ENCODE results near the gene CEACAM16. TPM values are rescaled to one million over a fixed set of nuclear protein-coding genes. Genes with fewer than 3 reads are reported as not detected.

The CEACAM16 gene
- polyA plus RNA-seq, 1 donor (not counting 4 experiments of a cell fraction or from before 2014, with no cell fraction given) = not detected

- Histone ChIP-seq H3K27me3 (ENCODE audit: control insufficient read depth, extremely low read depth, insufficient read depth, low read length) (no peaks in the 10 kb centered on the region), H3K9me3 (ENCODE audit: control insufficient read depth, low read depth, low read length) (no peaks in the 10 kb centered on the region), H3K27ac (ENCODE audit: control insufficient read depth, insufficient read depth, low read length) (no peak overlapping the region), H3K9me1 (ENCODE audit: control insufficient read depth, extremely low read depth, insufficient read depth, low read length) (no peaks in the 10 kb centered on the region), H3K4me3 (ENCODE audit: control insufficient read depth in 2 of 3, extremely low read depth in 1 of 3, insufficient read depth in 2 of 3, low read depth in 1 of 3, low read length in 3 of 3) (no peak overlapping the region), H3K4me2 (ENCODE audit: control insufficient read depth, extremely low read depth, insufficient read depth, low read depth, low read length) (no peak overlapping the region), H3K79me2 (ENCODE audit: control insufficient read depth, insufficient read depth, low read length) (no peaks in the 10 kb centered on the region), H3K36me3 (ENCODE audit: control insufficient read depth in 2 of 2, extremely low read depth in 1 of 2, insufficient read depth in 2 of 2, low read length in 2 of 2) (no peaks in the 10 kb centered on the region), H4K20me1 (ENCODE audit: control insufficient read depth, extremely low read depth, insufficient read depth, low read length) (no peaks in the 10 kb centered on the region), H2AFZ (ENCODE audit: control insufficient read depth, low read length) (no peak overlapping the region), H3K4me1 (ENCODE audit: control insufficient read depth, extremely low read depth, insufficient read depth, low read length) (peaks cover 2% of the 10 kb centered on the region), H3K9ac (ENCODE audit: control insufficient read depth, extremely low read depth, insufficient read depth, low read length) (no peak overlapping the region)
- TF ChIP-seq EZH2 (IDR thresholded peaks at IDR 0.05; ENCODE audit: low read length) = no peak
- TF ChIP-seq, protein P1, sequence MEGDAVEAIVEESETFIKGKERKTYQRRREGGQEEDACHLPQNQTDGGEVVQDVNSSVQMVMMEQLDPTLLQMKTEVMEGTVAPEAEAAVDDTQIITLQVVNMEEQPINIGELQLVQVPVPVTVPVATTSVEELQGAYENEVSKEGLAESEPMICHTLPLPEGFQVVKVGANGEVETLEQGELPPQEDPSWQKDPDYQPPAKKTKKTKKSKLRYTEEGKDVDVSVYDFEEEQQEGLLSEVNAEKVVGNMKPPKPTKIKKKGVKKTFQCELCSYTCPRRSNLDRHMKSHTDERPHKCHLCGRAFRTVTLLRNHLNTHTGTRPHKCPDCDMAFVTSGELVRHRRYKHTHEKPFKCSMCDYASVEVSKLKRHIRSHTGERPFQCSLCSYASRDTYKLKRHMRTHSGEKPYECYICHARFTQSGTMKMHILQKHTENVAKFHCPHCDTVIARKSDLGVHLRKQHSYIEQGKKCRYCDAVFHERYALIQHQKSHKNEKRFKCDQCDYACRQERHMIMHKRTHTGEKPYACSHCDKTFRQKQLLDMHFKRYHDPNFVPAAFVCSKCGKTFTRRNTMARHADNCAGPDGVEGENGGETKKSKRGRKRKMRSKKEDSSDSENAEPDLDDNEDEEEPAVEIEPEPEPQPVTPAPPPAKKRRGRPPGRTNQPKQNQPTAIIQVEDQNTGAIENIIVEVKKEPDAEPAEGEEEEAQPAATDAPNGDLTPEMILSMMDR (optimal IDR thresholded peaks at IDR 0.05 in 1 of 3, IDR thresholded peaks at IDR 0.05 in 1 of 3, conservative IDR thresholded peaks at IDR 0.05 in 1 of 3; ENCODE audit: extremely low read depth in 1 of 3, insufficient read depth in 2 of 3, low read length in 3 of 3) = no peak
- DNase-seq (ENCODE audit: low read depth, low spot score) (no peak), FAIRE-seq (no peak)
- dilution Hi-C loops (cut with MboI; ENCODE audit: extremely low pct_ligation_motif_present, low sequenced_read_pairs) = no loop called here
These were observed 1.6 kb downstream of the CEACAM16 start for GRCh38 chr19:44700547-44700946.

DNA sequence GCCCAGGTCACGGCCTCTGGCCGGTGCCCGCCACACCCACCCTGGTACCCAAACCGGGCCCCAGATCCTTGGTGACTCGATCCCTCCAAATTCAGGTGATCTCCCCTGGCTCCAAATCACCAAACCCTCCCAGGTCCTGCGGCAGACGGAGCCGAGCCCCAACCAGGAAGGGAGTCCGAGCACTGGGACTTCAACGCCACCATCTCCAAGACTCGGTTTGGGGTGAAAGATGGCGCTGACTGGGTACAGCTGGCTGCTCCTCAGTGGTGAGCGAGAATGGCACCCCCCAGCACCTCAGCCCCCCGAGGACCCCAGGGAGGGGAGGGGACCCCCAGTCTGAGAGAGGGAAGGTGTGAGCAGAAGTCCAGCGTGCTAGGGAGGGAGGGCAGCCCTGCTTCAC lies 2.3 kb downstream of the CEACAM16 start:
- FAIRE-seq (no peak), DNase-seq (ENCODE audit: low read depth, low spot score) (no peak)
- H3K9me1 ChIP-seq (ENCODE audit: control insufficient read depth, extremely low read depth, insufficient read depth, low read length) = no peaks in the 10 kb centered on the region
- peaks cover 3% of the 10 kb centered on the region for H3K27me3 ChIP-seq (ENCODE audit: control insufficient read depth, extremely low read depth, insufficient read depth, low read length)
- TF ChIP-seq EZH2 (IDR thresholded peaks at IDR 0.05; ENCODE audit: low read length) = no peak
- H3K4me3 ChIP-seq (ENCODE audit: control insufficient read depth in 2 of 3, extremely low read depth in 1 of 3, insufficient read depth in 2 of 3, low read depth in 1 of 3, low read length in 3 of 3) = no peak overlapping the region
- H3K9ac ChIP-seq (ENCODE audit: control insufficient read depth, extremely low read depth, insufficient read depth, low read length) = no peak overlapping the region
- H3K27ac ChIP-seq (ENCODE audit: control insufficient read depth, insufficient read depth, low read length) = no peak overlapping the region
- no peaks in the 10 kb centered on the region for H3K79me2 ChIP-seq (ENCODE audit: control insufficient read depth, insufficient read depth, low read length)
- no peaks in the 10 kb centered on the region for H3K4me1 ChIP-seq (ENCODE audit: control insufficient read depth, extremely low read depth, insufficient read depth, low read length)
- H3K4me2 ChIP-seq (ENCODE audit: control insufficient read depth, extremely low read depth, insufficient read depth, low read depth, low read length) = no peak overlapping the region
- no peaks in the 10 kb centered on the region for H3K9me3 ChIP-seq (ENCODE audit: control insufficient read depth, low read depth, low read length)
- no peaks in the 10 kb centered on the region for H4K20me1 ChIP-seq (ENCODE audit: control insufficient read depth, extremely low read depth, insufficient read depth, low read length)
- H3K36me3 ChIP-seq (ENCODE audit: control insufficient read depth in 2 of 2, extremely low read depth in 1 of 2, insufficient read depth in 2 of 2, low read length in 2 of 2) = no peaks in the 10 kb centered on the region
- H2AFZ ChIP-seq (ENCODE audit: control insufficient read depth, low read length) = no peak overlapping the region
- dilution Hi-C loops (cut with MboI; ENCODE audit: extremely low pct_ligation_motif_present, low sequenced_read_pairs) = no loop called here

GRCh38 chr19:44702551-44703176 lies 3.7 kb downstream of the CEACAM16 start:
- dilution Hi-C loops (cut with MboI; ENCODE audit: extremely low pct_ligation_motif_present, low sequenced_read_pairs) = no loop called here
- Histone ChIP-seq H3K27ac (ENCODE audit: control insufficient read depth, insufficient read depth, low read length) (no peak overlapping the region), H3K9me3 (ENCODE audit: control insufficient read depth, low read depth, low read length) (no peaks in the 10 kb centered on the region), H3K4me2 (ENCODE audit: control insufficient read depth, extremely low read depth, insufficient read depth, low read depth, low read length) (no peak overlapping the region), H3K4me3 (ENCODE audit: control insufficient read depth in 2 of 3, extremely low read depth in 1 of 3, insufficient read depth in 2 of 3, low read depth in 1 of 3, low read length in 3 of 3) (no peak overlapping the region), H2AFZ (ENCODE audit: control insufficient read depth, low read length) (no peak overlapping the region), H3K36me3 (ENCODE audit: control insufficient read depth in 2 of 2, extremely low read depth in 1 of 2, insufficient read depth in 2 of 2, low read length in 2 of 2) (no peaks in the 10 kb centered on the region), H3K79me2 (ENCODE audit: control insufficient read depth, insufficient read depth, low read length) (no peaks in the 10 kb centered on the region), H3K4me1 (ENCODE audit: control insufficient read depth, extremely low read depth, insufficient read depth, low read length) (no peaks in the 10 kb centered on the region), H3K9ac (ENCODE audit: control insufficient read depth, extremely low read depth, insufficient read depth, low read length) (no peak overlapping the region), H3K9me1 (ENCODE audit: control insufficient read depth, extremely low read depth, insufficient read depth, low read length) (no peaks in the 10 kb centered on the region), H3K27me3 (ENCODE audit: control insufficient read depth, extremely low read depth, insufficient read depth, low read length) (peaks cover 3% of the 10 kb centered on the region), H4K20me1 (ENCODE audit: control insufficient read depth, extremely low read depth, insufficient read depth, low read length) (no peaks in the 10 kb centered on the region)
- FAIRE-seq (no peak), DNase-seq (ENCODE audit: low read depth, low spot score) (no peak)
- TF ChIP-seq, protein P1 (optimal IDR thresholded peaks at IDR 0.05 in 1 of 3, IDR thresholded peaks at IDR 0.05 in 1 of 3, conservative IDR thresholded peaks at IDR 0.05 in 1 of 3; ENCODE audit: extremely low read depth in 1 of 3, insufficient read depth in 2 of 3, low read length in 3 of 3) = no peak
- TF ChIP-seq EZH2 (IDR thresholded peaks at IDR 0.05; ENCODE audit: low read length) = no peak
